Measurements from ENCODE around the gene PPP1R16B. TPM values are rescaled to one million over a fixed set of nuclear protein-coding genes. Genes with fewer than 3 reads are reported as not detected.

The PPP1R16B gene
- polyA plus RNA-seq, 1 donor from 2014 or later: 1.9 TPM

GRCh38 chr20:38951611-38952010 lies 146.1 kb downstream of the PPP1R16B start (continued):
- no peak for TF ChIP-seq SMC3 (conservative IDR thresholded peaks at IDR 0.05; ENCODE audit: poor library complexity)
- no peak for TF ChIP-seq EP300 (conservative IDR thresholded peaks at IDR 0.05; ENCODE audit: poor library complexity, severe bottlenecking)

- Histone ChIP-seq H3K27me3 (ENCODE audit: insufficient read depth, low read depth, low read length) (no peaks in the 10 kb centered on the region), H3K9ac (ENCODE audit: low read length) (no peak overlapping the region), H3F3A (ENCODE audit: insufficient read depth, low read length, poor library complexity, severe bottlenecking) (no peaks in the 10 kb centered on the region), H3K9me3 (ENCODE audit: low read length) (no peaks in the 10 kb centered on the region), H3K9me2 (ENCODE audit: insufficient read depth, low read length) (no peaks in the 10 kb centered on the region), H3K79me2 (replicated peaks; ENCODE audit: insufficient read depth, low read length) (no peaks in the 10 kb centered on the region), H3K4me3 (ENCODE audit: low read length) (no peak overlapping the region), H3K36me3 (ENCODE audit: insufficient read depth, low read length) (no peaks in the 10 kb centered on the region), H2AFZ (ENCODE audit: low read depth, low read length) (no peak overlapping the region), H3K4me2 (ENCODE audit: low read length) (no peak overlapping the region), H4K20me1 (ENCODE audit: insufficient read depth) (no peaks in the 10 kb centered on the region), H3K27ac (ENCODE audit: low read length) (no peak overlapping the region)
- TF ChIP-seq RAD21 (conservative IDR thresholded peaks at IDR 0.05) (no peak), SMC3 (conservative IDR thresholded peaks at IDR 0.05; ENCODE audit: poor library complexity) (no peak), EP300 (conservative IDR thresholded peaks at IDR 0.05; ENCODE audit: poor library complexity, severe bottlenecking) (no peak), EZH2 (IDR thresholded peaks at IDR 0.05; ENCODE audit: borderline replicate concordance, insufficient read depth, low read length, poor library complexity, severe bottlenecking) (no peak), CTCF (IDR thresholded peaks at IDR 0.05; ENCODE audit: poor library complexity, severe bottlenecking) (no peak), MXI1 (conservative IDR thresholded peaks at IDR 0.05; ENCODE audit: poor library complexity, severe bottlenecking) (no peak), POLR2AphosphoS5 (IDR thresholded peaks at IDR 0.05) (no peak)
Measured at GRCh38 chr20:38952153-38952552, 146.7 kb downstream of the PPP1R16B start.

- no peak overlapping the region for H3K4me3 ChIP-seq (ENCODE audit: low read length)
Measured at GRCh38 chr20:38953630-38954340, 148.3 kb downstream of the PPP1R16B start.

More at GRCh38 chr20:38953630-38954340, 148.3 kb downstream of the PPP1R16B start:
- no peaks in the 10 kb centered on the region for H3K27me3 ChIP-seq (ENCODE audit: insufficient read depth, low read depth, low read length)
- no peaks in the 10 kb centered on the region for H3K36me3 ChIP-seq (ENCODE audit: insufficient read depth, low read length)
- no peak overlapping the region for H3K27ac ChIP-seq (ENCODE audit: low read length)
- TF ChIP-seq POLR2AphosphoS5 (IDR thresholded peaks at IDR 0.05) (no peak), CTCF (IDR thresholded peaks at IDR 0.05; ENCODE audit: poor library complexity, severe bottlenecking) (no peak), EP300 (conservative IDR thresholded peaks at IDR 0.05; ENCODE audit: poor library complexity, severe bottlenecking) (no peak), REST (IDR thresholded peaks at IDR 0.05; ENCODE audit: borderline replicate concordance) (no peak), MXI1 (conservative IDR thresholded peaks at IDR 0.05; ENCODE audit: poor library complexity, severe bottlenecking) (no peak), RAD21 (conservative IDR thresholded peaks at IDR 0.05) (no peak), TAF1 (IDR thresholded peaks at IDR 0.05; ENCODE audit: low read depth) (no peak), SMC3 (conservative IDR thresholded peaks at IDR 0.05; ENCODE audit: poor library complexity) (no peak)
- H3K9me3 ChIP-seq (ENCODE audit: low read length): no peaks in the 10 kb centered on the region
- no peak overlapping the region for H3K4me2 ChIP-seq (ENCODE audit: low read length)
- H3K9me2 ChIP-seq (ENCODE audit: insufficient read depth, low read length): no peaks in the 10 kb centered on the region
- no peak overlapping the region for H2AFZ ChIP-seq (ENCODE audit: low read depth, low read length)
- H4K20me1 ChIP-seq (ENCODE audit: insufficient read depth): no peaks in the 10 kb centered on the region
- H3F3A ChIP-seq (ENCODE audit: insufficient read depth, low read length, poor library complexity, severe bottlenecking): no peaks in the 10 kb centered on the region
- H3K9ac ChIP-seq (ENCODE audit: low read length): no peak overlapping the region
- H3K79me2 ChIP-seq (replicated peaks; ENCODE audit: insufficient read depth, low read length): no peaks in the 10 kb centered on the region
